K562 (cell line): ENCODE results near the gene LTBP1. TPM values are rescaled to one million over a fixed set of nuclear protein-coding genes. Genes with fewer than 3 reads are reported as not detected.
A peak's percentile ranks its signal among the peaks of the same experiment; 100 is the strongest.

Experiments used
- ARID3B ChIP-seq: fragments of 250-450 bp; sonication (Bioruptor Pico); IDR thresholded peaks from 2 replicates; pipeline ENCODE4 v1.4.0; 2020; ENCODE audit warnings: borderline replicate concordance
- ATF6 ChIP-seq: sonication (generic); formaldehyde crosslinking; IDR thresholded peaks from 2 replicates; pipeline ENCODE4 v1.4.0; 2020; ENCODE audit warnings: mild to moderate bottlenecking, missing genetic modification reagents
- CBX5 ChIP-seq: IDR thresholded peaks from 2 replicates; pipeline ENCODE4 v1.6.1; 2014; ENCODE audit warnings: low read depth, borderline replicate concordance
- CLOCK ChIP-seq: fragments of 250-450 bp; sonication (Bioruptor Pico); IDR thresholded peaks from 2 replicates; pipeline ENCODE4 v1.4.0; 2020; ENCODE audit warnings: mild to moderate bottlenecking, moderate library complexity, borderline replicate concordance
- EHMT2 ChIP-seq: fragments of 450-650 bp; IDR thresholded peaks from 2 replicates; pipeline ENCODE4 v1.6.1; 2018; ENCODE audit warnings: antibody characterized with exemption
- ELK1 ChIP-seq: sonication (generic); formaldehyde crosslinking; IDR thresholded peaks from 2 replicates; pipeline ENCODE4 v1.8.1; 2022; ENCODE audit warnings: missing genetic modification reagents
- GATAD2A ChIP-seq: fragments of 450-650 bp; IDR thresholded peaks from 2 replicates; pipeline ENCODE4 v1.6.1; 2017
- HMG20A ChIP-seq: fragments of 450-650 bp; formaldehyde crosslinking; conservative IDR thresholded peaks from 2 replicates; pipeline ENCODE4 v1.4.0; 2020; ENCODE audit warnings: mild to moderate bottlenecking, mixed read lengths
- HMGN3 ChIP-seq: IDR thresholded peaks from 2 replicates; pipeline ENCODE4 v1.6.1; 2011; ENCODE audit warnings: borderline replicate concordance, low read depth, mild to moderate bottlenecking, mixed read lengths, low read length; ENCODE audit not compliant: insufficient read length; ENCODE audit errors: extremely low read depth
- NEUROD1 ChIP-seq: fragments of 150-350 bp; IDR thresholded peaks from 2 replicates; pipeline ENCODE4 v1.6.1; 2014; ENCODE audit warnings: borderline replicate concordance, low read length, low read depth; ENCODE audit not compliant: partially characterized antibody
- NONO ChIP-seq, 2 experiments: fragments of 200-400 bp in 1 of 2; fragments of 450-650 bp in 1 of 2; formaldehyde crosslinking in 1 of 2; IDR thresholded peaks; 2 replicates each; pipeline ENCODE4 v1.6.1; 2017; ENCODE audit warnings: low read depth in 2 of 2, mild to moderate bottlenecking in 2 of 2, moderate library complexity in 2 of 2, low read length in 1 of 2
- RAD21 ChIP-seq, 2 experiments: fragments of 250-450 bp in 1 of 2; fragments of 450-650 bp in 1 of 2; sonication (Bioruptor Pico) in 1 of 2; formaldehyde crosslinking in 1 of 2; IDR thresholded peaks in 1 of 2; conservative IDR thresholded peaks in 1 of 2; 2 replicates each; pipeline versions ENCODE4 v1.4.0 to v1.8.0; 2020 to 2022; ENCODE audit warnings: mild to moderate bottlenecking in 2 of 2, moderate library complexity in 1 of 2
- SPI1 ChIP-seq: IDR thresholded peaks from 2 replicates; pipeline ENCODE4 v1.6.1; 2011; ENCODE audit warnings: low read depth, low read length, control low read depth, borderline replicate concordance
- TAL1 ChIP-seq: fragments of 450-650 bp; IDR thresholded peaks from 2 replicates; pipeline ENCODE4 v1.6.1; 2016; ENCODE audit warnings: mild to moderate bottlenecking
- ZKSCAN1 ChIP-seq: fragments of 150-350 bp; IDR thresholded peaks from 2 replicates; pipeline ENCODE4 v1.6.1; 2016; ENCODE audit warnings: low read depth, low read length
- ZNF124 ChIP-seq: sonication (generic); formaldehyde crosslinking; IDR thresholded peaks from 2 replicates; pipeline ENCODE4 v1.8.1; 2022; ENCODE audit warnings: missing genetic modification reagents
- ZNF395 ChIP-seq: fragments of 200-800 bp; sonication (Bioruptor generic); IDR thresholded peaks from 2 replicates; pipeline ENCODE4 v1.6.1; 2017; ENCODE audit warnings: missing genetic modification characterization, missing compliant biosample characterization
- ZNF561 ChIP-seq: fragments of 450-650 bp; formaldehyde crosslinking; conservative IDR thresholded peaks from 2 replicates; pipeline ENCODE4 v1.4.0; 2020; ENCODE audit warnings: mild to moderate bottlenecking, moderate library complexity
- polyA plus RNA-seq, 8 experiments: library from polyadenylated mRNA; depleted of rRNA in 4 of 8; stranded (reverse) in 5 of 8; unstranded in 3 of 8; fragments of >200 nt; fragmentation: Nextera tagmentation in 2 of 8; fragmentation: Illumina TruSeq in 1 of 8; extraction: Ambion mirVana in 2 of 8; extraction: Trizol in 1 of 8; gene quantifications; 2 replicates each; pipeline versions ENCODE4 v1.2.1 to v1.2.3, GENCODE V29; 2011 to 2014; ENCODE audit warnings: inconsistent platforms in 1 of 8, missing spikeins in 1 of 8
- total RNA-seq, 7 experiments: library from RNA; depleted of rRNA in 6 of 7; stranded (reverse); fragments of >200 nt in 6 of 7; fragmentation: Illumina TruSeq in 2 of 7; extraction: Trizol in 2 of 7; gene quantifications; 2 replicates each; pipeline versions ENCODE4 v1.2.1 to v1.2.3, GENCODE V29; 2011 to 2021; ENCODE audit warnings: low replicate concordance in 1 of 7

LTBP1 gene
- total and polyA plus RNA-seq, 9 of the 15 experiments (the other 6 are each of a cell fraction or from before 2014, with no cell fraction given) = 3.6 to 16.4 (median 8.5) TPM

GRCh38 chr2:33022989-33023727 lies 76.4 kb downstream of the LTBP1 start (continued):
- TF ChIP-seq CLOCK (CRISPR knock-in tag) = no peak
- no peak for TF ChIP-seq CBX5
- no peak for TF ChIP-seq NONO (IDR thresholded peaks at IDR 0.05; ENCODE audit: low read depth in 2 of 2, low read length in 1 of 2)
- TF ChIP-seq NEUROD1 = peak; percentile 16
- no peak for TF ChIP-seq SPI1
- TF ChIP-seq ZKSCAN1 = no peak
- no peak for TF ChIP-seq HMG20A (CRISPR knock-in tag)
- no peak for TF ChIP-seq ARID3B (CRISPR knock-in tag)
- no peak for TF ChIP-seq ELK1 (CRISPR knock-in tag)
- no peak for TF ChIP-seq ATF6 (CRISPR knock-in tag)
- no peak for TF ChIP-seq EHMT2
- no peak for TF ChIP-seq RAD21 (CRISPR knock-in tag; conservative IDR thresholded peaks at IDR 0.05 in 1 of 2, IDR thresholded peaks at IDR 0.05 in 1 of 2)
- TF ChIP-seq HMGN3 = no peak
- 0 out of 2 replicates have a peak, but pooled peaks have one; percentile 68 for TF ChIP-seq GATAD2A
- TF ChIP-seq ZNF395 (CRISPR knock-in tag) = no peak
- TF ChIP-seq ZNF561 (CRISPR knock-in tag) = no peak
- no peak for TF ChIP-seq ZNF124 (CRISPR knock-in tag)
- peak; percentile 52; the same call in 1 of the 2 replicates for TF ChIP-seq TAL1
